Measurements from ENCODE around the gene TPP1.

DNA sequence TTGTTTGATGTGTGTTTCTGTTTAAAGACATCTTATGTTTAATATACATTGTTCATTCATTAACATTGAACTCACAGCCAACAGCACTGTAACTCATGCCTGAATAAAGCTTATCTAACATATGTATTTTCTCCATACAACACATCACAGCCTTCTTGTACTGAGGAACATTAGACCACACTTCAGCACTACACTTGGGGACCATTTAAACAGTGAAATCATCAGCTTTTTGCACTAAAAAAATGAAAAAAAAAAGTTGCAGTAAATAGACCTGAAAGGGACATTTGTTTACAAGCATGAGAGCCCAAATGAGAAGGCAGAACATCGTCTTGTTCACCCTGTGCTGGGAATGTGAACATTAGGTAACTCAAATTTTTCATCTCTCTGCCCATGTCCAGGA lies 15.3 kb upstream of the TPP1 start:
- TF ChIP-seq POU2F2 (IDR thresholded peaks at IDR 0.05; ENCODE audit: low read depth, low read length), result no peak
- TF ChIP-seq POLR2A (IDR thresholded peaks at IDR 0.05; ENCODE audit: low read depth, low read length), result no peak

Data from GM12891 (cell line).